CD4-positive, alpha-beta T cell treated with Interleukin-4 for 1 hour (primary cell): Measurements from ENCODE around the gene SNURF.
"Not testable (repeated sequence)": the region's sequence is repeated elsewhere in the genome, so short reads cannot be mapped to it uniquely, and the experiment has no call there.

Source experiments
- DNase-seq, 2 donors: peaks; one replicate each; pipeline ENCODE4 v3.0.0-alpha.2; 2020 to 2022

SNURF gene

GRCh38 chr15:24954783-24955530 lies at the start of gene SNURF, which contains the start of gene SNRPN:
SNURF (plus strand) TSS chr15:24954987; CDS start chr15:24955049, 62 bp downstream.
SNRPN (plus strand) TSS chr15:24954987; CDS start chr15:24974454, 19,467 bp downstream.
- DNase-seq, result peak; percentile 64 to 71

- DNase-seq, result no peak
These were observed 38.3 kb upstream of the SNURF start for GRCh38 chr15:24916305-24917009.

- no peak for DNase-seq
These were observed 37.4 kb upstream of the SNURF start for GRCh38 chr15:24917431-24917830.

GRCh38 chr15:24919446-24919845 lies 35.3 kb upstream of the SNURF start:
- no peak for DNase-seq

- not testable (repeated sequence) for DNase-seq
These were observed 32.0 kb upstream of the SNURF start for GRCh38 chr15:24922781-24923180.

GRCh38 chr15:24924153-24924552 lies 30.6 kb upstream of the SNURF start:
- no peak for DNase-seq

- DNase-seq, result no peak
These were observed 30.2 kb upstream of the SNURF start for GRCh38 chr15:24924621-24925020.

- not testable (repeated sequence) for DNase-seq
These were observed 22.7 kb upstream of the SNURF start for GRCh38 chr15:24931874-24932732.

GRCh38 chr15:24933716-24934115 lies 21.1 kb upstream of the SNURF start:
- no peak for DNase-seq

- not testable (repeated sequence) for DNase-seq
These were observed 16.6 kb upstream of the SNURF start for GRCh38 chr15:24938224-24938623.

GRCh38 chr15:24940236-24940635 lies 14.6 kb upstream of the SNURF start:
- DNase-seq, result no peak

GRCh38 chr15:24943361-24943760 lies 11.4 kb upstream of the SNURF start:
- DNase-seq, result no peak

GRCh38 chr15:24944954-24945353 lies 9.8 kb upstream of the SNURF start:
- no peak for DNase-seq

GRCh38 chr15:24945711-24946110 lies 9.1 kb upstream of the SNURF start:
- DNase-seq, result no peak

GRCh38 chr15:24948495-24948894 lies 6.3 kb upstream of the SNURF start:
- DNase-seq, result no peak

- DNase-seq, result peak; percentile 12 to 37
These were observed 739 bp downstream of the SNURF start for GRCh38 chr15:24955531-24955921.

- peak; percentile 83 for DNase-seq
These were observed 1.5 kb downstream of the SNURF start for GRCh38 chr15:24956111-24956838.

- DNase-seq, result no peak
These were observed 2.9 kb downstream of the SNURF start for GRCh38 chr15:24957691-24958090.

- no peak for DNase-seq
These were observed 7.2 kb downstream of the SNURF start for GRCh38 chr15:24961967-24962366.

GRCh38 chr15:24962880-24963279 lies 8.1 kb downstream of the SNURF start:
- no peak for DNase-seq

GRCh38 chr15:24966364-24967103 lies 11.7 kb downstream of the SNURF start:
- no peak for DNase-seq

GRCh38 chr15:24971052-24971451 lies 16.3 kb downstream of the SNURF start:
- DNase-seq, result no peak
